Stimulated activated CD4-positive, alpha-beta T cell treated with anti-CD3 and anti-CD28 coated beads, Interleukin-4, amount 100 ng/mL, for 48 hours (primary cell): Measurements from ENCODE around the gene ANXA2.

ENCODE experiments used
- DNase-seq, 2 donors: peaks; one replicate each; pipeline ENCODE4 v3.0.0-alpha.2; 2020; ENCODE audit warnings: low read depth in 2 of 2

The ANXA2 gene

GRCh38 chr15:60299452-60300047 lies 98.2 kb downstream of the ANXA2 start:
- no peak for DNase-seq
